Measurements from ENCODE around the gene PPP2R1B. TPM values are rescaled to one million over a fixed set of nuclear protein-coding genes. Genes with fewer than 3 reads are reported as not detected.

The PPP2R1B gene
- total RNA-seq, 2 donors from 2014 or later: 15.4 to 41.4 TPM

GRCh38 chr11:111688013-111688412, 78.2 kb downstream of the PPP2R1B start:
- H3K4me3 ChIP-seq: no peak overlapping the region
- intact Hi-C loops (cut with DNase I): no loop called here
- no peaks in the 10 kb centered on the region for H3K27me3 ChIP-seq (replicated peaks; ENCODE audit: insufficient read depth)
- no peak for TF ChIP-seq POLR2A (IDR thresholded peaks at IDR 0.05)
- no peak for TF ChIP-seq CTCF (IDR thresholded peaks at IDR 0.05)
- TF ChIP-seq POLR2AphosphoS5 (IDR thresholded peaks at IDR 0.05): no peak
- no peaks in the 10 kb centered on the region for H3K36me3 ChIP-seq
- no peaks in the 10 kb centered on the region for H3K9me3 ChIP-seq
- H3K4me1 ChIP-seq (replicated peaks): no peaks in the 10 kb centered on the region
- WGBS: 93% methylated on average over 7 of the region's 7 CpGs
- DNase-seq (ENCODE audit: low spot score): no peak
- no peak overlapping the region for H3K27ac ChIP-seq

GRCh38 chr11:111684251-111684650, 81.9 kb downstream of the PPP2R1B start:
- TF ChIP-seq POLR2A (IDR thresholded peaks at IDR 0.05): no peak
- no peak for TF ChIP-seq POLR2AphosphoS5 (IDR thresholded peaks at IDR 0.05)
- Histone ChIP-seq H3K27ac (no peak overlapping the region), H3K36me3 (no peaks in the 10 kb centered on the region), H3K9me3 (no peaks in the 10 kb centered on the region), H3K4me1 (replicated peaks) (no peaks in the 10 kb centered on the region), H3K27me3 (replicated peaks; ENCODE audit: insufficient read depth) (no peaks in the 10 kb centered on the region), H3K4me3 (no peak overlapping the region)
- 98% methylated on average over 2 of the region's 2 CpGs for WGBS
- no peak for DNase-seq (ENCODE audit: low spot score)
- intact Hi-C loops (cut with DNase I): no loop called here

- Histone ChIP-seq H3K4me3 (no peak overlapping the region), H3K27me3 (replicated peaks; ENCODE audit: insufficient read depth) (no peaks in the 10 kb centered on the region), H3K27ac (no peak overlapping the region), H3K36me3 (no peaks in the 10 kb centered on the region), H3K9me3 (no peaks in the 10 kb centered on the region), H3K4me1 (replicated peaks) (no peaks in the 10 kb centered on the region)
- TF ChIP-seq CTCF (IDR thresholded peaks at IDR 0.05) (no peak), POLR2A (IDR thresholded peaks at IDR 0.05) (no peak), POLR2AphosphoS5 (IDR thresholded peaks at IDR 0.05) (no peak)
- no peak for DNase-seq (ENCODE audit: low spot score)
- intact Hi-C loops (cut with DNase I): no loop called here
- WGBS: 89% methylated on average over 3 of the region's 3 CpGs
Measured at GRCh38 chr11:111683806-111684205, 82.4 kb downstream of the PPP2R1B start.

GRCh38 chr11:111680486-111681175, 85.6 kb downstream of the PPP2R1B start:
- no peaks in the 10 kb centered on the region for H3K4me1 ChIP-seq (replicated peaks)
- no peaks in the 10 kb centered on the region for H3K27me3 ChIP-seq (replicated peaks; ENCODE audit: insufficient read depth)
- DNase-seq (ENCODE audit: low spot score): no peak
- no peak for TF ChIP-seq POLR2A (IDR thresholded peaks at IDR 0.05)
- TF ChIP-seq CTCF (IDR thresholded peaks at IDR 0.05): no peak
- TF ChIP-seq POLR2AphosphoS5 (IDR thresholded peaks at IDR 0.05): no peak
- intact Hi-C loops (cut with DNase I): no loop called here
- H3K9me3 ChIP-seq: no peaks in the 10 kb centered on the region
- WGBS: 97% methylated on average over 3 of the region's 3 CpGs
- H3K36me3 ChIP-seq: no peaks in the 10 kb centered on the region
- H3K27ac ChIP-seq: no peak overlapping the region
- no peak overlapping the region for H3K4me3 ChIP-seq

Other genes starting within 250 kb of the PPP2R1B start
- gene LAYN, start 225.7 kb downstream of the PPP2R1B start, total RNA-seq: 10 to 100 TPM; 10.6 to 12.8 TPM
- gene SIK2, start 163.9 kb downstream of the PPP2R1B start, total RNA-seq: 10 to 100 TPM; 13.0 to 18.7 TPM
- gene ALG9, start 105.2 kb upstream of the PPP2R1B start, total RNA-seq: 10 to 100 TPM; 24.9 to 26.5 TPM
- gene FDXACB1, start 112.8 kb upstream of the PPP2R1B start, total RNA-seq: 1 to 10 TPM; 2.7 to 7.6 TPM
- 10 to 100 TPM; 42.2 to 46.2 TPM for gene CFAP68, start 113.2 kb upstream of the PPP2R1B start, total RNA-seq
- gene CRYAB, start 145.4 kb upstream of the PPP2R1B start, total RNA-seq: 10 to 100 TPM; 59.0 to 80.1 TPM
- gene HSPB2, start 146.3 kb upstream of the PPP2R1B start, total RNA-seq: under 1 TPM in 1 of 2 donors, not detected in 1; 0.85 TPM
- gene C11orf52, start 152.5 kb upstream of the PPP2R1B start, total RNA-seq: 10 to 100 TPM; 13.2 to 31.5 TPM
- 10 to 100 TPM; 32.9 to 35.2 TPM for gene DIXDC1, start 171.0 kb upstream of the PPP2R1B start, total RNA-seq

All from prostate gland (tissue), 2 donors.